K562 (cell line): ENCODE data around the gene TSR3. TPM values are rescaled to one million over a fixed set of nuclear protein-coding genes. Genes with fewer than 3 reads are reported as not detected.

Source experiments
- ATAC-seq: fragments of 200-7000 bp; cut with Tn5 transposase; 3 replicates; pipeline ENCODE4 v1.9.1; 2020; ENCODE audit warnings: moderate library complexity
- BruUV-seq: library from RNA; stranded (reverse); fragments of 400-500 nt; replicated peaks from 2 replicates; lab custom pipeline; 2021; lab: Mats Ljungman, UMichigan
- CTCF ChIA-PET: fragments of 300-600 bp; formaldehyde crosslinking; extraction: SDS; loops from one replicate; lab custom pipeline; 2021; ENCODE audit warnings: low intra/inter-chr PET ratio; lab: Yijun Ruan, JAX
- POLR2A ChIA-PET: fragments of 300-600, 350-650 bp; sonication (Branson Sonifier 250); formaldehyde crosslinking; extraction: SDS; loops from one replicate; lab custom pipeline; 2021; ENCODE audit warnings: antibody characterized with exemption, inconsistent platforms; lab: Yijun Ruan, JAX
- DNase-seq, 4 experiments: peaks; one replicate each; pipeline versions ENCODE4 v3.0.0 to v3.0.0-alpha.2; 2011 to 2018; ENCODE audit warnings: low spot score in 3 of 4, mixed read lengths in 3 of 4; ENCODE audit errors: extremely low read depth in 1 of 4
- FAIRE-seq: peaks from 2 replicates; lab custom pipeline; 2011; peaks lifted over from hg19 to GRCh38; lab: Jason Lieb, UNC
- H2AFZ ChIP-seq: 2 replicates; pipeline ENCODE4 v1.6.0; 2011; ENCODE audit warnings: low read depth, low read length, control low read depth, inconsistent platforms
- H3K27ac ChIP-seq: fragments of 200-600 bp; 3 replicates; pipeline ENCODE4 v1.8.0; 2011; ENCODE audit warnings: low read depth, mild to moderate bottlenecking, control low read depth, inconsistent platforms, low read length, moderate library complexity, mixed read lengths; ENCODE audit errors: extremely low read depth
- H3K27me3 ChIP-seq, 2 experiments: fragments of 300-600 bp in 1 of 2; 2 replicates in 1 of 2; 3 replicates in 1 of 2; pipeline versions ENCODE4 v1.6.0 to v1.8.0; 2011; ENCODE audit warnings: inconsistent platforms in 2 of 2, low read length in 2 of 2, mild to moderate bottlenecking in 1 of 2, mixed read lengths in 1 of 2, moderate library complexity in 1 of 2; ENCODE audit not compliant: control insufficient read depth in 2 of 2, insufficient read depth in 2 of 2
- H3K36me3 ChIP-seq: fragments of 300-600 bp; 3 replicates; pipeline ENCODE4 v1.8.0; 2011; ENCODE audit warnings: mild to moderate bottlenecking, low read length, inconsistent platforms; ENCODE audit not compliant: control insufficient read depth, insufficient read depth
- H3K4me1 ChIP-seq, 2 experiments: fragments of 200-600 bp in 1 of 2; replicated peaks in 1 of 2; 2 replicates in 1 of 2; 3 replicates in 1 of 2; pipeline versions ENCODE4 v1.5.1 to v1.8.0; 2011; ENCODE audit warnings: inconsistent platforms in 2 of 2, low read length in 2 of 2, mild to moderate bottlenecking in 1 of 2, mixed read lengths in 1 of 2, moderate library complexity in 1 of 2; ENCODE audit not compliant: control insufficient read depth in 2 of 2, insufficient read depth in 2 of 2
- H3K4me2 ChIP-seq: 2 replicates; pipeline ENCODE4 v1.6.1; 2011; ENCODE audit warnings: low read length, control low read depth, inconsistent platforms, mixed read lengths; ENCODE audit not compliant: insufficient read depth
- H3K4me3 ChIP-seq: fragments of 200-600 bp; sonication (generic), shearing (Covaris generic); 2 replicates; pipeline ENCODE4 v1.5.1; 2016; ENCODE audit warnings: control low read depth, inconsistent platforms
- H3K79me2 ChIP-seq: fragments of 200-600 bp; 3 replicates; pipeline ENCODE4 v1.8.0; 2011; ENCODE audit warnings: low read length, inconsistent platforms; ENCODE audit not compliant: control insufficient read depth, insufficient read depth
- H3K9ac ChIP-seq, 2 experiments: 2 replicates each; pipeline versions ENCODE4 v1.6.0 to v1.6.1; 2011; ENCODE audit warnings: low read depth in 2 of 2, low read length in 2 of 2, control low read depth in 1 of 2, inconsistent platforms in 1 of 2, mild to moderate bottlenecking in 1 of 2, mixed read lengths in 1 of 2; ENCODE audit not compliant: insufficient read depth in 1 of 2
- H3K9me1 ChIP-seq: one replicate; pipeline ENCODE4 v1.6.0; 2011; ENCODE audit warnings: inconsistent platforms, mild to moderate bottlenecking, low read length, moderate library complexity; ENCODE audit not compliant: control insufficient read depth, insufficient read depth
- H3K9me3 ChIP-seq: replicated peaks from 2 replicates; pipeline ENCODE4 v1.5.1; 2011; ENCODE audit warnings: low read depth, low read length, inconsistent platforms; ENCODE audit not compliant: control insufficient read depth, insufficient read depth
- H4K20me1 ChIP-seq: replicated peaks from 2 replicates; pipeline ENCODE4 v1.6.1; 2011; ENCODE audit warnings: low read length, inconsistent platforms, mixed read lengths; ENCODE audit not compliant: control insufficient read depth, insufficient read depth
- CAMTA2 ChIP-seq: fragments of 250-450 bp; sonication (Bioruptor Pico); conservative IDR thresholded peaks from 2 replicates; pipeline ENCODE4 v1.5.1; 2022
- CBFA2T3 ChIP-seq: fragments of 450-650 bp; IDR thresholded peaks from 2 replicates; pipeline ENCODE4 v1.6.1; 2017
- FOXA3 ChIP-seq, 2 experiments: fragments of 450-650 bp in 1 of 2; sonication (generic) in 1 of 2; formaldehyde crosslinking; IDR thresholded peaks in 1 of 2; conservative IDR thresholded peaks in 1 of 2; 2 replicates each; pipeline versions ENCODE4 v1.4.0 to v1.8.0; 2020 to 2022; ENCODE audit warnings: mild to moderate bottlenecking in 2 of 2, missing genetic modification reagents in 1 of 2
- MYNN ChIP-seq, 2 experiments: sonication (generic); formaldehyde crosslinking in 1 of 2; IDR thresholded peaks; 2 replicates each; pipeline versions ENCODE4 v1.5.0 to v1.6.1; 2016 to 2020; ENCODE audit warnings: antibody characterized with exemption in 1 of 2, missing genetic modification reagents in 1 of 2
- NR2F6 ChIP-seq: fragments of 450-650 bp; formaldehyde crosslinking; IDR thresholded peaks from 2 replicates; pipeline ENCODE4 v1.4.0; 2020; ENCODE audit warnings: mild to moderate bottlenecking
- POLR2A ChIP-seq: fragments of 450-650 bp; conservative IDR thresholded peaks from 2 replicates; pipeline ENCODE4 v1.6.1; 2016
- POLR2AphosphoS5 ChIP-seq: IDR thresholded peaks from 2 replicates; pipeline ENCODE4 v1.6.1; 2011; ENCODE audit warnings: mild to moderate bottlenecking, low read depth, low read length, moderate library complexity; ENCODE audit not compliant: control insufficient read depth, insufficient read depth
- POLR2G ChIP-seq: fragments of 200-400 bp; formaldehyde crosslinking; IDR thresholded peaks from 2 replicates; pipeline ENCODE4 v1.6.1; 2017; ENCODE audit warnings: low read depth, mild to moderate bottlenecking, antibody characterized with exemption, low read length, moderate library complexity
- RBM22 ChIP-seq: fragments of 200-400 bp; formaldehyde crosslinking; IDR thresholded peaks from 2 replicates; pipeline ENCODE4 v1.6.1; 2018; ENCODE audit warnings: low read length, low read depth; ENCODE audit not compliant: poor library complexity, severe bottlenecking
- RERE ChIP-seq: sonication (generic); formaldehyde crosslinking; IDR thresholded peaks from 2 replicates; pipeline ENCODE4 v1.8.0; 2023; ENCODE audit warnings: missing genetic modification reagents, mild to moderate bottlenecking, borderline replicate concordance
- SUPT5H ChIP-seq: fragments of 450-650 bp; IDR thresholded peaks from 2 replicates; pipeline ENCODE4 v1.6.1; 2016
- ZKSCAN1 ChIP-seq: fragments of 150-350 bp; IDR thresholded peaks from 2 replicates; pipeline ENCODE4 v1.6.1; 2016; ENCODE audit warnings: low read depth, low read length
- ZKSCAN3 ChIP-seq: fragments of 250-450 bp; sonication (Bioruptor Pico); IDR thresholded peaks from 2 replicates; pipeline ENCODE4 v1.4.0; 2020
- WGBS: fragments of 100-300 bp; shearing (Covaris generic); methylation state at CpG from one replicate; pipeline ENCODE4 v1.1.6; 2016; ENCODE audit warnings: low coverage, mixed read lengths; ENCODE audit not compliant: insufficient coverage; ENCODE audit errors: missing lambda C conversion rate; 5-methylcytosine and 5-hydroxymethylcytosine counted together
- in situ Hi-C: fragments of 300-500 bp; cut with MboI; formaldehyde crosslinking; loops from 4 replicates; pipeline ENCODE4 v1.15.0; 2018; ENCODE audit warnings: inconsistent platforms, mixed read lengths
- intact Hi-C: fragments of 100-400 bp; cut with micrococcal nuclease; formaldehyde crosslinking; loops from 2 replicates; pipeline ENCODE4 v1.14.2; 2022
- polyA plus RNA-seq, 8 experiments: library from polyadenylated mRNA; depleted of rRNA in 4 of 8; stranded (reverse) in 5 of 8; unstranded in 3 of 8; fragments of >200 nt; fragmentation: Nextera tagmentation in 2 of 8; fragmentation: Illumina TruSeq in 1 of 8; extraction: Ambion mirVana in 2 of 8; extraction: Trizol in 1 of 8; gene quantifications; 2 replicates each; pipeline versions ENCODE4 v1.2.1 to v1.2.3, GENCODE V29; 2011 to 2014; ENCODE audit warnings: inconsistent platforms in 1 of 8, missing spikeins in 1 of 8
- total RNA-seq, 7 experiments: library from RNA; depleted of rRNA in 6 of 7; stranded (reverse); fragments of >200 nt in 6 of 7; fragmentation: Illumina TruSeq in 2 of 7; extraction: Trizol in 2 of 7; gene quantifications; 2 replicates each; pipeline versions ENCODE4 v1.2.1 to v1.2.3, GENCODE V29; 2011 to 2021; ENCODE audit warnings: low replicate concordance in 1 of 7
- TF ChIP-seq, protein P1 (sequence below): sonication (generic); formaldehyde crosslinking; IDR thresholded peaks from 2 replicates; pipeline ENCODE4 v1.8.1; 2023; ENCODE audit warnings: mild to moderate bottlenecking, missing genetic modification reagents

TSR3 gene
- total and polyA plus RNA-seq, 9 of the 15 experiments (the other 6 are each of a cell fraction or from before 2014, with no cell fraction given), result 1.5 to 74.8 (median 16.5) TPM

DNA sequence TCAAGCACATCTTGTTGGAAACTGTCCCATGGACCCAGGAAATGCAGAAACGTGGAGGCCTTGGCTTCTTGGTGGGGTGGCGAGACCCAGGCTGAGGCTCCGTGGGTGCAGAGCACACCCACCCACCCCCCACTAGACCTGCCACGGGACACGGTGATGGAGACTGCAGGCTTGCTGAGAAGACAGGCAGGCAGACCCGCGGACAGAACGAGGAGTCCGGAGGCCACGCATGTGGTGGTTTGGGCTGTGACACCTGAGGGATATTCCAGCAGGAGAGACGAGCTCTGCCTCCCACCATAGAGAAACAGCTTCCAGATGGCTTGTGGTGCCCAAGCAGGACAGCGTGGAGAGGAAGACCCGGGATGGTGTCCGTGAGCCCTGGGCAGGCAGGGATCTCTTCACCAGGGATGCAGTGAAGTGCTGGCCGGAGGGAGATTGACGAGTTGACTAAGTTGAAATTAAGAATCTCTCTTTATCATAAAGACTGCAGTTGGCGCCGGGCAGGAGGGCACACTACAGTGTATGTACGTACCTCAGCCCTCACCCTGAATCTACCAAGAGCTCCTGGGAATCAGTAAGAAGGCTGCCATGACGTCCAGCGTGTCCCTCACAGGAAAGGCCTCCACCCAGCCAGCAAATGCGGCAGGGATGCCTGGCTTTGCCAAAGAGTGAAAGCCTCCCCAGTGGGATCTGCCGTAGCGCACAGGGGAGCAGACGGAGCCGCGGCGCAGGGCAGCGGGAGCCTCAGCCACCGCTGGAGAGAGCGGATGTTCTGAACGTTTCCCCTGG is 34.0 kb downstream of the TSR3 start:
- H3K36me3 ChIP-seq, result peaks cover 95% of the 10 kb centered on the region
- FAIRE-seq, result no peak

More for the DNA sequence above, 34.0 kb downstream of the TSR3 start:
- no TSS peak for BruUV-seq
- Histone ChIP-seq H3K4me1 (peaks cover 0 to 20% of the 10 kb centered on the region in 2 experiments; a peak in 1 of 5 replicates), H4K20me1 (peaks cover 22% of the 10 kb centered on the region)
- TF ChIP-seq FOXA3 (CRISPR knock-in tag; conservative IDR thresholded peaks at IDR 0.05 in 1 of 2, IDR thresholded peaks at IDR 0.05 in 1 of 2), result no peak
- 0 out of 2 replicates have a peak, but pooled peaks have one; percentile 39 for TF ChIP-seq MYNN (IDR thresholded peaks at IDR 0.05)
- no peak for TF ChIP-seq MYNN (CRISPR knock-in tag; IDR thresholded peaks at IDR 0.05)
- TF ChIP-seq NR2F6 (CRISPR knock-in tag), result no peak
- no peak for TF ChIP-seq CAMTA2
- peak; percentile 67 for TF ChIP-seq POLR2G
- TF ChIP-seq ZKSCAN3 (CRISPR knock-in tag), result no peak
- TF ChIP-seq RERE (CRISPR knock-in tag), result no peak
- TF ChIP-seq, protein P1, sequence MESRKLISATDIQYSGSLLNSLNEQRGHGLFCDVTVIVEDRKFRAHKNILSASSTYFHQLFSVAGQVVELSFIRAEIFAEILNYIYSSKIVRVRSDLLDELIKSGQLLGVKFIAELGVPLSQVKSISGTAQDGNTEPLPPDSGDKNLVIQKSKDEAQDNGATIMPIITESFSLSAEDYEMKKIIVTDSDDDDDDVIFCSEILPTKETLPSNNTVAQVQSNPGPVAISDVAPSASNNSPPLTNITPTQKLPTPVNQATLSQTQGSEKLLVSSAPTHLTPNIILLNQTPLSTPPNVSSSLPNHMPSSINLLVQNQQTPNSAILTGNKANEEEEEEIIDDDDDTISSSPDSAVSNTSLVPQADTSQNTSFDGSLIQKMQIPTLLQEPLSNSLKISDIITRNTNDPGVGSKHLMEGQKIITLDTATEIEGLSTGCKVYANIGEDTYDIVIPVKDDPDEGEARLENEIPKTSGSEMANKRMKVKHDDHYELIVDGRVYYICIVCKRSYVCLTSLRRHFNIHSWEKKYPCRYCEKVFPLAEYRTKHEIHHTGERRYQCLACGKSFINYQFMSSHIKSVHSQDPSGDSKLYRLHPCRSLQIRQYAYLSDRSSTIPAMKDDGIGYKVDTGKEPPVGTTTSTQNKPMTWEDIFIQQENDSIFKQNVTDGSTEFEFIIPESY (CRISPR knock-in tag), result peak; percentile 51; the same call in 1 of the 2 replicates
- peak; percentile 49 for TF ChIP-seq RBM22
- TF ChIP-seq ZKSCAN1, result no peak
- no peak for TF ChIP-seq CBFA2T3
- peak; percentile 25; the same call in 1 of the 2 replicates for TF ChIP-seq POLR2AphosphoS5
- peak; percentile 33; the same call in 1 of the 2 replicates for TF ChIP-seq SUPT5H
- TF ChIP-seq POLR2A, result peak; percentile 45; the same call in 1 of the 2 replicates
- TF ChIP-seq, all 486 proteins: peak for 7
- Histone ChIP-seq H3K27me3 (no peaks in the 10 kb centered on the region), H3K79me2 (peaks cover 35% of the 10 kb centered on the region), H3K4me2 (no peak overlapping the region), H3K4me3 (no peak overlapping the region), H3K9me1 (peaks cover 6% of the 10 kb centered on the region), H3K27ac (no peak overlapping the region), H2AFZ (no peak overlapping the region), H3K9ac (peak overlapping the region in 1 of 2 experiments; percentile 64; a peak in 2 of 4 replicates), H3K9me3 (no peaks in the 10 kb centered on the region)
- intact Hi-C loops (no loop called here), in situ Hi-C loops (no loop called here)
- WGBS, result 96% methylated on average over 30 of the region's 32 CpGs
- POLR2A ChIA-PET, result interaction anchor here (1.2 to 1.9 kb wide), 2 partner anchors 9 to 13 kb away, joined by 4 to 5 read pairs; partner anchors contain the start of gene UBE2I
- ATAC-seq, result no peak
- DNase-seq, result no peak
- CTCF ChIA-PET, result no interaction called here
